RCC 7860 (cell line): ENCODE results near the gene DNAJC17.

Experiments
- DNase-seq: peaks from one replicate; pipeline ENCODE4 v3.0.0-alpha.2; 2015; ENCODE audit warnings: low spot score
- FAIRE-seq: peaks from 2 replicates; lab custom pipeline; 2012; peaks lifted over from hg19 to GRCh38; lab: Jason Lieb, UNC

Gene DNAJC17

DNA sequence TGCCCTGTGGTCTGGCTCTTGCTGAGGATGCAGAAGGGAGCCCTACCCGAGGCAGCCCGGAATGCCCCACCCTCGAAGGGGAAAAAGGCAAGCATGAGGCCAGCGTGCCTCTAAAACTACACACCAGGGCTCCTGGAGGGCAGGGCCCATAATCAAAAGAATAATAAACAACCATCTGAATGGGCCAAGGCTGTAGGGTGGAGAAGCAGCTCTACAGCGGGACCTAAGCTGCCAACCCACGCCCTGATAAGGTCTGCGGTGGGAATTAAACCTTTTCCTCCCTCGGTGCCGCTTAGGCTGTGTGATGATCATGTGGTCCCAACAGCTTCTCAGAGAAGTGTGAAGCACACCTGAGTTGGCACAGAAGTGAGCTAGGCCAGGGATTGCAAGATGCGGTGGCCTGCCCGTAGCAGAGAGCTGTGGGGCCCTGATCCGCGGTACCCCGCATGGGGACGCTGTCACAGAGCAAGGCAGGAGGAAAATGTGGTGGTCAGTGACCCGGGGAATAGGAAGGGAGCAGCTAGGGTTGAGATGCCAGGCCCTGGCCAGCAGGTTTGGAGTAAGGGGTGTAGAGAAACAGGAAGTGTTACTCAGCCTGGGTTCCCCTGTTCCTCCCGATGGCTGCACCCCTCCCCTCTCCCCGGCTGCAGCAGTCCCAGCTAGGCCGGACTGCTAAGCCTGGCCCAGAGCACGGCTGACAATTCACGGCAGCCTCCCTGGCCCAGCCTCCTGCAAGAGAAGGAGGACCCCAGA, 38.6 kb downstream of the DNAJC17 start:
- no peak for DNase-seq
- no peak for FAIRE-seq

DNA sequence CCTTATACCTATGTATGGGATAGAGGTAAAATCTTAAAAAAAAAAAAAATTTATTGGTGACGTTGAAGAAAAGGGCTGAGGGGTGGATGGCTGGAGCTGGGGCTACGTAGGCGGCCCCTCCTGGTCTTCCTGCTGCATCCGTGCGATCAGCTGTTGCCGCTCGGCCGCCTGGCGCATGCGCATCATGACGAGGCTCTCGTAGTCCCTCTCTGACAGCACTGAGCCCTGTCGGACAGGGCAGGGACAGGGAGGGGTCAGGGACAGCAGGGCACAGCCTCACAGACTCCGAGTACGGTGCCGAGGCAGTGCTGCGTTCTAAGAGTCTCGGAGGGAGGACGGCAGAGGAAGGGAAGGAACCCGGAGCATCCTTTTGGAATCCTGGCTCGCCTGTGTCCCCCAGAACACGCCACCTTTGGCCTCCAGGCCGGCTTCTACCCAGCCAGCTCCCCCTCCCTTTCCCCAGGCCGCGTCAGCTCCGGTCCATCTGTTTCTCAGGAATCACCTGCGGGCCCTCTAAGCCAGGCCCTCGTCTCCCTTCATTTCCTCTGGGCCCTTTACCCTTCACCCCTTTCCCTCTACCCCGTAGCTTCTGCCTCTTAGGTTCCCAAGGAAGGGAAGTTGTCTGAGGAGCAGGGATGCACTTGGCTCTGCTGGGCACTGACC, 39.3 kb downstream of the DNAJC17 start:
- DNase-seq: no peak
- FAIRE-seq: no peak

DNA sequence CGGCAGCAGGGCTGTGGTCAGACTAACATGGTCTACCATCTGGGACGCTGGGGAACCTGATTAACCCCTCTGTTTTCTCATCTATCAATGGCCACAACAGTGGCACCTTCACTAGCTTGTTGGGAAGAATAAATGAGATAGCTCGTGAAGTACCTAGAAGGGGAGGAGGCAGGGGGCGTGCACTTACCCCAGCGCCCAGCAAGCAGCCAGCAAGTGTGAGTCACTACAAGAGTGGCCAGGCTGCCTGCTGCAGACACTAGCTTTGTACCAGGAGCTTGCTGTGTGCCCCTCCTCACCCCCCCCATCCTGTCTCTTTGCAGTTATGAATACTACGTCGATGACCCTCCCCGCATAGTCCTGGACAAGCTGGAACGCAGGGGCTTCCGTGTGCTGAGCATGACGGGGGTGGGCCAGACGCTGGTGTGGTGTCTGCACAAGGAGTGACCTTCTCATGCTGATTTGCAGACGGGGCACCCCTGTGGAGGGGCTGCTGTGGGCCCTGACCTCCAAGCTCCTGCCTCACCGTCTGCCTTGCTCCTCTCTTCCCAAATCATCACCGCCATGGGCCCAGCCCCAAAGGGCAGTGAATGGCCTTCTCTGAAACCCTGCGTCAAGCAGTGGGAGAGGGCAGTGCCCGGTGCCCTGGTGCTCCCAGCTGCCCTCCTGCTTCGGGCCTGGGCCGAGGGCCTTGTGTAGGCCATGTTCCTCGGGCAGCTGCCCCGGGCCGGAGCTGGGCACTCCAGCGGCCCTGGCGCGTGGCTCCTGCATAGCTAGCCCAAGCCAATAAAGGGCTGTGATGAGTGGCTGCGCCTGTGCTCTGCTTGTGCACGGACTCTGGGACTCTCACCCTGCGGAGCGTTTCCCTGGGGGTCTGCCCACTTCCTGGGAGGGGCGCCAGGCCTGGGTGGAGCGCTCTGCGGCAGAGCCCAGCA, 40.1 kb downstream of the DNAJC17 start:
- FAIRE-seq (no peak), DNase-seq (peak; percentile 42)

DNA sequence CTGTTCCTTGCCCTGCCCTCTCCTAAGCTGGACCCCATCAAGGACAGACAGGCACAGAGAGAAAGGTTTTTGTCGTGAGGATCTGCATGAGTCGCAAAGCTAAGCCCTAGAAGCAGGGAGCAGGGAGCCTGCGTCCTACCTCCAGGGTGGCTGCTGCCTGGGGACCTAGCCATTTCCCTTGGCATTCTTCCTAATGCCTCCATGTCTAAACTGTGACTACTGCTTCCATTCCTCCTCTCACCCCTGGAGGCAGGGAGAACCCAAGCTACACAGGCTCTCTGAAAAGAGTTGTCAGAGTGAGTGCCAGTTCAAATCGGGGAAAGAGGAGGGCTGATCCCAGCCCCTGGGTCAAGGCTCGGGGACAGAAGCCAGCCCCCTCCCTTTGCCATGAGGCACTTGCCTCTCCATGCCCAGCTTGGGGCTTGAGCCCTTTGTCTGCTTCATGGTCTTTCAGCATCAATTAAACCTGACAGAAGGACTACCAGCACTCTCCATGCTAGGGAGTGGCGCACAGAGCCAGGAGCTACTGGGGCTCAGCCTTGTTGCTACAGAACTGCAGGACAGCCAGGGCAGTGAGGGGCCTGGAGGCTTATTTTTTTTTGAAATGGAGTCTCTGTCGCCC, 41.0 kb downstream of the DNAJC17 start:
- no peak for FAIRE-seq
- no peak for DNase-seq

DNA sequence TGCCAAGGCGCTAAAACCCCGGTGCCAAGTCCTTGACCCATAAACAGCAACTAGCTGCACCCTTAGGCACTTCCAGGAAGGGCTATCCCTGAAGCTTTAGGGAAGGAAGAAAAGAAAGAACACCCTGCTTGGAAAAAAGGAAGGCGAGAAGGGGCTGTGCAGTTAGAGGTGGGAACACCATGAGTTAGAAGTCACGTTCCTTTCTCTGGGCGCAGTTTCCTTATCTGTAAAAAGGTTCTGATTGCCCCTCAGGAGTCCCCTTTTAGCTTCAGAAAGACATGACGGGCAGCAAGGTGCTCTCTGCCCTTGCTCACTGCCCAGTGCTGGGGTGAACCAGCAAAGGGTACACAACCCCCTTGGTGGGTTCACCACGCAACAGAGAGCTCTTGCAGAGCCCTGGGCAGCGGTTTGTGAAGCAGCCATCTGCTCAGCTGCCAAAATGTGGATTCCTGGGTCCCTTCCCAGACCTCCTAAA, 42.6 kb downstream of the DNAJC17 start:
- no peak for FAIRE-seq

DNA sequence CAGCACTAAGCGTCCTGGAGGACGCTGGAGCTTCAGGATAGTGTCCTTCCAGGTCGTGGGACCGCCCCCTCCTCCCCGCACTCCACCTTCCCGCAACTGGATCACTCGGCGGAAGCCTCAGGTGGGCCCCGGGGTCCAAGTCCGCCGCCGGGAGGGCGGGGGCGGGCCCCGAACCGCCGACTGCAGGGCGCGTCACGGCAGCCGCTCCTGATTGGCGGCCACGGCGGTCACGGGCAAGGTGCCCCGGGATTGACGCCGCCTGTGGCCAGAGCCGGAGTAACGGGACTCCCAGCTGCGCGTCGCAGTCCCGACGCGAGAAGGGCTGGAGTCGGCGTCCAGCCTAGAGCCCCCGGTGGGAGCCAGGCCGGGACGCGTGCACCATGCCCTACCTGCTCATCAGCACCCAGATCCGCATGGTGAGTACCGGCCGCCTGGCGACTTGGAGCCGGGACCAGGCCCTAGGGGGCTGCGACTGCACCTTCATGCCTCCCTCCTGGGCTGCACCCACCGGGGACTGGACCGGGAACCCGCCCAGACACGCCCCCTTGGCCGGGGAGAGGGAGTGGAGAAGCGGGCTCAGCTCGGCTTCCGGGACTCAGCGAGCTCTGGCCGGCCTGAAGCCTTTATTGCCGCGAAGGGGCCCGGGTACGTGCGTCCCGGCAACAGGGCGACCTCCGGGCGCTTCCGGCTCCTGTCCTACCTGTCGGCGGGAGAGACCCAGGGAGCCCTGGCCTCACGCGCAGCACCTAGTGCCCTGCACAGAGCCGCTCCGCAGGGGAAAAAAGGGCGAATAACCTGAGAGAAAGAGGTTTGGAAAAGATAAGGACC, 43.3 kb downstream of the DNAJC17 start, which contains the start of gene GCHFR:
TSS of gene GCHFR (plus strand) at position 268 of the 828 bp plus-strand sequence. CDS start at position 381, 113 bp downstream.
- DNase-seq (no peak), FAIRE-seq (no peak)

More for the DNA sequence above, 42.6 kb downstream of the DNAJC17 start:
- DNase-seq: no peak

DNA sequence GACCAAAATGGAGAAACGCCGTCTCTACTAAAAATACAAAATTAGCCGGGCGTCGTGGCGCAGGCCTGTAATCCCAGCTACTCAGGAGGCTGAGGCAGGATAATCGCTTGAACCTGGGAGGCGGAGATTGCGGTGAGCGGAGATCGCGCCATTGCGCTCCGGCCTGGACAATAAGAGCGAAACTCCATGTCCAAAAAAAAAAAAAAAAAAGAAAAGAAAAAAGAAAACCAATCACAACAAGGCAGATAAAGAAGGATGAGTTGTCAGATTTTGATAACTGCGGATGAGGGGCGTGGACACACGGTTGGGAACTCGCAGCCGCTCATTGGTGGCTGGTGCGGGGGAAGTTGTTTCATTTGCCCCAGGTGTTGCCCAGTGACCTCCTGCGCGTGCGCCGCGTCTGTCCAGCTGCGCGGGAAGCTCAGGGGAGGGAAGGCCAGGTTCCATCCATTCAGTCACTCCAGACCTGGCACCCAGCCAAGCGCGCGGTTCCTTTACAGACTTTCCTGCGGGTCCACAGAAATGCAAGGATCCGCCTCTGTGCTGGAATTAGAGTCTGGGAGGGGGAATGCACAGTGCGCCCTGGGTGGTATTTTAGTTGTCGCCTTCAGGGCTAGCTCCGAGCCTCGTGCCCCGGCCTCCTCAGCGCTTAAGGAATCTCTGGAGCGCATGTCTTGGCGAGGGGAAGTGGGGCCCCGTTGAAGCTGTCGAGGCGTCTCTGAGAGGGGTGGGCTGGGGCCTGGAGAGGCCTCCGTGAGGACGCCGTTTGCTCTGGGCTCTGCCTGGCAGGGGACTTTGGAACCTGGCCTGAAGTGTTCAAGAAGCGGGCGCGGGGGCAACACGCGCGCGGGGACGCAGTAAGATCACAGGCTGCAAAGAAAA, 44.1 kb downstream of the DNAJC17 start:
- no peak for FAIRE-seq

DNA sequence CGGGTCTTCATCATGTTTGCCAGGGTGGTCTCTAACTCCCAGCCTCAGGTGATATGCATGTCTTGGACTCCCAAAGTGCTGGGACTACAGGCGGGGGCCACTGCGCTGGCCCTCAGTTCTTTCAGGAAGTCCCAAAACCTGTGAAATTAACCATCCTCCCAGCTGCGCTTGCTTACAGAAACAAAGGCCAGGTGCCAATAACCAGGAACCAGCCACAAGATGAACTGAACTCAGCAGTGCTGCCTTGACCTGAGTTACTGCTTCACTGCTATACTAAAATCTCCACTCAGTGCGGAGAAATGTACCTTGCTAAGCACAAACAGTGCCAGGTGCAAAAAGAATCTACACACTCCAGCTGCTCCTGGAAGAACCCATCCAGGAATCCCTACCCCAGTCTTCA, 47.3 kb downstream of the DNAJC17 start:
- DNase-seq (no peak), FAIRE-seq (no peak)

More for the DNA sequence above, 44.1 kb downstream of the DNAJC17 start:
- no peak for DNase-seq

DNA sequence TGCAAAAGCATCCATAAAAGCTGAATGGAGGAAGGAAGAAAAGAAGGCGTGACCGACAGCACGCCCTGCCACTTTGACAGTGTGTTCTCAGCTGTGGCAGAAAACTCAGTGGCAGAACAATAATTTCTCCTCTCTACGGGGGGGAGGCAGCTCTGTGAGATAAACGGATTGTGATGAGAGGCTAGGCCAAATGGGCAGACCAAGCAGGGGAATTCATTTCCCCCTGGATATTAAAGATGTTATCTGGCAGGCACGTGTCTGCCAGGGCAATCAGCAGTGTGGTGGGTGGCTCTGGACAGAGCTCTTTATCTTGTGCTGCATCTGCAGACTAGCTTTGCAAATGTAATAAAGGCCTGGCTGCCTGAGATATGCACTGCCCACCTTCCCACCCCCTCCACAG, 50.3 kb downstream of the DNAJC17 start:
- FAIRE-seq (no peak), DNase-seq (no peak)

DNA sequence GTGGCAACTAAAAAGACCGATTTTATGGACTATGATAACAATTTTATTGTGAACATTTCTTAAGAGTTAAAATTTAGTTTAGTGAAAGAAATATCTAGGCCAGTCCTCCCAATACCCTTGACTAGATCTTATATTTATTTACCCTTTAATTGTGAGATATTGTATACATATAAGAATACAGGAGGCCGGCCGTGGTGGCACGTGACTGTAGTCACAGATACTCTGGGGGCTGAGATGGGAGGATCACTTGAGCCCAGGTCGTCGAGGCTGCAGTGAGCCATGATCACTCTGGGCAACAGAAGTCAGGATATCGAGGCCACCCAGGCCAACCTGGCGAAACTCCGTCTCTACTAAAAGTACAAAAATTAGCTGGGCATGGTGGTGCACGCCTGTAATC, 51.5 kb downstream of the DNAJC17 start:
- FAIRE-seq (no peak), DNase-seq (no peak)

DNA sequence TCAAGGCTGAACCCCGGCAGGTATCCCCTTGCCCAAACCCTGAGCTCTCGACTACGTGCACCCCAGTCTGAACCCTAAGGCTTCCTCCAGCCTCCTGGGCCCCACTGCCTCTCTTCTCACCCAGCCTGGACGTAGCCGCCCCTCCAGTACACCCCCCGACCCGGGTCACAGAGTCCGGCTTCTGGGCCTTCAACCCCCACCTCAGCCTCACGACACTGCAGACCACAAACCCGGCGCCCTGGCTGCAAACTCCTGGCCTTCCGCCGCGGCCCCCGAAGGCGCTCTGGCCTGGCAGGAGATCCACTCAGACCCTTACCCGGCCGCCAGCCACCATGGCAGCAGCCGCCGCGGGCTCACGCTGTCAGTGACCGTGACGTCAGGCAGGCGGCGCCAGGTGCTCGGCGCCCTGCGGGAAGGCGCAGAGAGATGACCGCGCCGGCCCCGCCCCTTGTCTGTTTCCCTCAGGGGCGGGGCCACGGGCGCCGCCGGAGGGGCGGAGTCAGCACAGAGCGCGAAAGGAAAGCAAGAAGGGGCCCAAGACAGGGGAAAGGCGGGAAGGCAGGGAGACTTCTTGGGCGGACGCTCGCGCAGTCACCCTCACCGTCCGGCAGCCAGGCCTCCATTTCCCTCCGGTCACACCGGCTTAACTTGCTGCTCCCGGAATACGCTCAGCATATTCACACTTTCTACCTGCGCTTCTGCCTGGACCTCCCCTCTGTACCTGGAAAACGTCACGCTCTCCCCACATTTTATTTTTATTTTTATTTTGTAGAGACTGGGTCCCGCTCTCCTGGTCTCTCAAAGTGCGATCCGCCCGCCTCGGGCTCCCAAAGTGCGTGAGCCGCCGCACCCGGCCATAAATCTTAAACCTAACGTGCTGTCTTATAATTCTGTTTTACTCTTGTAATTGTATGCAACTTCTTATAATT, 52.1 kb downstream of the DNAJC17 start, which contains the start of gene RMDN3:
TSS of gene RMDN3 (minus strand) at position 372 of the 929 bp plus-strand sequence. CDS start 471 bp downstream, outside the sequence.
- DNase-seq: peak; percentile 81
- no peak for FAIRE-seq

DNA sequence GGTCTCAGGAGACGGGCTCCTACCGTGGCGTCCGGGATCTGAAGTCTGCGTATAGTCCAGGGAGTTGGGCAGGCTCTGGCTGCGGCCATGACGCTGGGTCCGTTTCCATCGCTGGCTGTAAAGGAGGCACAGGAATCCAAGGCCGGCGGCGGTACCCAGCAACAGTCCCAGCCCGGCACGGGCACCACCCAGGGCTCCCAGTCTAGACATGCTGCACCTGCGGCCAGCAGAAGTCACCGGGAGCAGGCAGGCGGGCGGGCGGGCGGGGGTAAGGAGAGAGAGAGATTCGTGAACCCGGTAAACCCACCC, 52.7 kb downstream of the DNAJC17 start:
- DNase-seq: no peak
- no peak for FAIRE-seq

DNA sequence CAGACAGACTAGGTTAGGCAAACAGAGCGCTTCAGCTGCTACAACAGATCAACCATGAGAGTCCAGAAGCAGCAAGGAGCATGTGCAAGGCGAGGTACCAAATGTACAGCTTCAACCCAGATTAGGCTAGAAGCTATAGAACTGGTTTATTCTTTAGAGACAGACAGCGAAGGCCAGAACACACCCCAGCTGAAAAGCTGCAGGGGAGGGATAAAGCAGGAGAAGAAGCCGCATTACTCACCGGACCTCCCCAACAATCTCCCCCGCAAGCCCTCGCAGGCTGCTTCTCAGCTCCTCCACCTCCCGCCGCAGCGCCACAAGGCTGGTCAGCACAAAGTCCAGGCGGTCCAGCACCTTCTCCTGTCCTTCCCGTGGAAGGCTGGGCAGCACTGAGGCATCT, 55.5 kb downstream of the DNAJC17 start:
- FAIRE-seq: no peak
- DNase-seq: no peak

DNA sequence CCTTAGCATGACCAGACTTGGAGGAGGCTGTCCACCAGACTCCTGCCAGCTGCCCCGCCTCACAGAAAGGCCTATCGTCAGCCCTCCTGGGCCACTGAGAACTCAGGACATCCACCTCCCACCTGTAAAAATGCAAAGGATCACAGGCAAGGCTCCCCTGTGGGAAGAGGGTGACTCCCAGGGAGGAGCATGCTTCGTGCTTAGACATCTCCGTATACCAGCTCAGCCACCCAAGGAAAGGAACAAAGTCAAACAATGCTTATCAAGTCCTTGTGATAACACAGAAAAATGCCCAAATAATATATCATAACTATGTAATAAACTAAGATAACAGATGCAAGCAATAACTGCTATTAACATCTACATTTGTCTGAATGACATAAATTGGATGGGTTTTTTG, 56.4 kb downstream of the DNAJC17 start:
- FAIRE-seq (no peak), DNase-seq (no peak)

DNA sequence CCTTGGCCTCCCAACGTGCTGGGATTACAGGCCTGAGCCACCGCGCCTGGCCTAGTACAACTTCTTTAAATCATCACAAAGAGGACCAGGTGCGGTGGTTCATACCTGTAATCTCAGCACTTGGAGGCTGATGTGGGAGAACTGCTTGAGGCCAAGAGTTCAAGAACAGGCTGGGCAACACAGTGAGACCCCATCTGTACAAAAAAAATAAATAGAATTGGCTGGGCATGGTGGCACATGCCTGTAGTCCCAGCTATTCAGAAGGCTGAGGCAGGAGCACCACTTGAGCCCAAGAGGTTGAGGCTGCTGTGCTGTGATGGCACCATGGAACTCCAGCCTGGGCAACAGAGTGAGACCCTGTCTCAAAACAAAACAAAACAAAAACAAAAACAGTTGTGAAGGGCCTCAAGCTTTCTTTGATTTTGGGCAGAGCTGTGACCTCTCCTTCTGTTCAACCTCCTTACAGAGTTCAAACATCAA, 58.1 kb downstream of the DNAJC17 start:
- no peak for FAIRE-seq

DNA sequence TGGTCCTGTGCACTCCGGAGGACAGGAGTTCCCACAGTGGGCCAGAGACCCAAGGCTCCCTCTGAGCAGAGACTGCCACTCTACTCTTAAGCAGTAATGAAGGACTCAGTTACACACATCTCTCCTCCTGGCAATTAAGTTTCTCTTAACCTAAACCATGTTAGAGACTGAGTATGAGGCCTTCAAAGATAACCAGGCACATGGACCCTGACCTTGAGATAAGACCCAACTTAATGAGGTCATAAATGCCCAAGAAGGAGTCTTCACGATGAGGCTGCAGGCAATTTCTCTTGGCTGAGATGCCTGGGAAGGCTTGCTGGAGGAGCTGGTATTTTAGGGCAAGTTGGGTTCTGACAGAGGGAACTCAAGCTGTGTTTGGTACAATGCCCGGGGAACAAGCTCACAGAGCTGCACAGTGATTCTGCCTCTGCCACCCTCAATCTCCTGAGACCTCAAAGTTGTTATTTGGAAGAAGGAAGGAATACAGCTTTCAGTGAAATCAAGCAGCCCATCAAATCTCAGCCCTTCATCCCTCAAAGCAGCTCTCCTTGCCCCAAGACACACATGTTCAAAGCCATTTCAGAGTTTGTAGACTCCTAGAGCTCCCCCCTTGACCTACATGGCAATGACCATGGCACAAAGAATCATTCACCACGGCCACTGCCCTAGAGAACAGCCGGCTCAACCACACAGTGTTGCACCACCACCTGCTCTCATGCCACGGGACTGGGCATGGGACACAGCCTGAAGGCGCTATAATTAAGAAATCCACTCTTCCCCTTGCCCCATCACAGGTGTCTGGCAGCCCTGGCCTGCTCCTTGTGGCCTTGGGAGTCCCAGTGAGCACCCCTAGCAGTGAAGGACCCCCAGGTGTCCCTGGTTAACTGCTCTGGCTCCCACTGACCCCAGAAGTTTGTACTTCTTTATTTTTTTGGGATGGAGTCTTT, 59.3 kb downstream of the DNAJC17 start:
- FAIRE-seq: no peak
- no peak for DNase-seq

More for the DNA sequence above, 58.1 kb downstream of the DNAJC17 start:
- DNase-seq: no peak
